Caco-2 (cell line): ENCODE measurements around the gene CBX2. TPM values are rescaled to one million over a fixed set of nuclear protein-coding genes. Genes with fewer than 3 reads are reported as not detected.
"Not testable (repeated sequence)": the region's sequence is repeated elsewhere in the genome, so short reads cannot be mapped to it uniquely, and the experiment has no call there.

ENCODE experiments used
- BruUV-seq: library from RNA; stranded (reverse); fragments of 400-500 nt; replicated peaks from 2 replicates; lab custom pipeline; 2021; lab: Mats Ljungman, UMichigan
- CTCF ChIA-PET: fragments of 300-600 bp; sonication (Branson Sonifier 250); formaldehyde crosslinking; loops from one replicate; lab custom pipeline; 2022; ENCODE audit warnings: antibody characterized with exemption; lab: Charles Lee
- POLR2A ChIA-PET: fragments of 300-600 bp; sonication (Branson Sonifier 250); formaldehyde crosslinking; loops from one replicate; lab custom pipeline; 2022; ENCODE audit warnings: antibody characterized with exemption; lab: Charles Lee
- DNase-seq, 2 experiments: peaks; one replicate each; pipeline versions ENCODE4 v3.0.0 to v3.0.0-alpha.2; 2020 to 2022
- H3K27me3 ChIP-seq: replicated peaks from 2 replicates; pipeline ENCODE4 v1.6.0; 2011; ENCODE audit warnings: low read length; ENCODE audit not compliant: control insufficient read depth, insufficient read depth
- H3K36me3 ChIP-seq: 2 replicates; pipeline ENCODE4 v1.5.1; 2011; ENCODE audit warnings: low read length; ENCODE audit not compliant: control insufficient read depth, insufficient read depth
- H3K4me1 ChIP-seq: fragments of 250-450 bp; sonication (Bioruptor Pico); 2 replicates; pipeline ENCODE4 v1.5.1; 2020; ENCODE audit warnings: mild to moderate bottlenecking
- H3K4me3 ChIP-seq: 2 replicates; pipeline ENCODE4 v1.5.1; 2011; ENCODE audit warnings: low read depth, mild to moderate bottlenecking, control low read depth, low read length
- H3K9me3 ChIP-seq: fragments of 250-450 bp; sonication (Bioruptor Pico); 2 replicates; pipeline ENCODE4 v1.5.1; 2020; ENCODE audit warnings: mild to moderate bottlenecking, moderate library complexity
- H3K27ac Mint-ChIP-seq: one replicate; pipeline ENCODE4 v1.8.0; 2022; ENCODE audit warnings: mixed read lengths; ENCODE audit not compliant: unreplicated experiment
- H3K27me3 Mint-ChIP-seq: one replicate; pipeline ENCODE4 v1.8.0; 2022; ENCODE audit warnings: mixed read lengths; ENCODE audit not compliant: insufficient read depth, unreplicated experiment
- H3K36me3 Mint-ChIP-seq: one replicate; pipeline ENCODE4 v1.8.0; 2022; ENCODE audit warnings: mild to moderate bottlenecking, mixed read lengths; ENCODE audit not compliant: insufficient read depth, unreplicated experiment
- H3K4me1 Mint-ChIP-seq: one replicate; pipeline ENCODE4 v1.8.0; 2022; ENCODE audit warnings: low read depth, mixed read lengths; ENCODE audit not compliant: unreplicated experiment
- H3K4me3 Mint-ChIP-seq: one replicate; pipeline ENCODE4 v1.8.0; 2022; ENCODE audit warnings: mild to moderate bottlenecking, moderate library complexity, mixed read lengths; ENCODE audit not compliant: unreplicated experiment
- H3K9me3 Mint-ChIP-seq: one replicate; pipeline ENCODE4 v1.8.0; 2022; ENCODE audit warnings: mixed read lengths; ENCODE audit not compliant: unreplicated experiment
- CTCF ChIP-seq, 2 experiments: fragments of 200-600 bp in 1 of 2; IDR thresholded peaks; 1 replicate in 1 of 2; 2 replicates in 1 of 2; pipeline versions ENCODE4 v1.5.1 to v1.8.0; 2011 to 2022; ENCODE audit warnings: antibody characterized with exemption in 1 of 2, control low read depth in 1 of 2, inconsistent platforms in 1 of 2, low read depth in 1 of 2, low read length in 1 of 2, mild to moderate bottlenecking in 1 of 2, moderate library complexity in 1 of 2; ENCODE audit not compliant: insufficient read depth in 1 of 2, severe bottlenecking in 1 of 2, unreplicated experiment in 1 of 2
- intact Hi-C: fragments of 100-400 bp; cut with micrococcal nuclease; formaldehyde crosslinking; loops from one replicate; pipeline ENCODE4 v1.10.0; 2022; ENCODE audit not compliant: unreplicated experiment
- total RNA-seq: library from RNA; stranded (reverse); gene quantifications from 2 replicates; pipeline ENCODE4 v1.2.3, GENCODE V29; 2022

The CBX2 gene
- total RNA-seq, 1 experiment from 2014 or later = 52.8 TPM

DNA sequence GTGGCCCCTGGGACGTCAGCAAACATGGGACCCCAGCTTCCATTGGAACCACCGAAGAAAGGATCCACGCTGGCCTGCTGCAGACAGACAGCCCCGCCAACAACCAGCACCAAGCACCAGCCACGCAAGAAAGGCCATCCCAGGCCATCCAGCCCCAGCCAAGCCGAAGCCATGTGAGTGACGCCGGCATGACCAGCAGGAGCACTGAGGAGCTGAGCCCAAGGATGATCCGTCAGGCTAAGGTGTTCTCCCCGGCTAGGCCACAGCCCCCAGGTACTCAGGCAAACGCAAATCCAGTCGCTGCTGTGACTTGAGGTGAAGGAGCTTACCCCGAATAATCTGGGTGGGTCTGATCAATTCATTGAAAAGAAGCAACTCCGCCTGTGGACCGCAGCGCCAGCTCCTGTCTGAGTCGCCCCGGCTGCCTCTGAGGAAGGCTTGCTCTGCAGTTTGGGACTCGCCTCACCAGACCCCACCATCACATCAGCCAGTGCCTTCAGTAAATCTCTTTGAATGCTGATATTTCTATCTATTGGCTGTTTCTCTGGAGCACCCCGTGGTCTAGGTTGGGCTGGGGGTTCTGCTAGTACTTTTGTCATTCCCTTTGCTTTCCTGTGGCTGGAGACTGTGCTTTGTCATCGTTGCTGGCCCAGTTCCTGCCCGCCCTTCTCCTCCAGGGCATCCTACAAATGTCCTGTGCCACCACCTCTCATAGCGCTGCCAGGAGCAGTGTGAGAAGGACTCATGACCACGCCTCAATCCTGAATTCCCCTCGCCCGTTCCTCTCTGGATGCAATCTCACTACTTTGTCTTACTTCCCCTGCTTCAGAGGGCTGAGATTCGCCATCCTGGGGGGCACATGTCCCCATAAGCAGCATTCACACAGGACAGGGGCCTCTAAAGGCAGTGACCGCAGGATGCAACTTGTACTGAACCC lies 8.1 kb upstream of the CBX2 start:
- no peak for TF ChIP-seq CTCF (IDR thresholded peaks at IDR 0.05; ENCODE audit: insufficient read depth in 1 of 2, low read depth in 1 of 2, low read length in 1 of 2, severe bottlenecking in 1 of 2, unreplicated experiment in 1 of 2)
- H3K36me3 Mint-ChIP-seq = no peaks in the 10 kb centered on the region
- intact Hi-C loops = no loop called here
- no peaks in the 10 kb centered on the region for H3K4me1 ChIP-seq
- DNase-seq = no peak
- POLR2A ChIA-PET = no interaction called here
- no TSS peak for BruUV-seq
- no peak overlapping the region for H3K4me3 Mint-ChIP-seq
- H3K9me3 Mint-ChIP-seq = no peaks in the 10 kb centered on the region
- no peaks in the 10 kb centered on the region for H3K27me3 Mint-ChIP-seq
- no peaks in the 10 kb centered on the region for H3K4me1 Mint-ChIP-seq
- no peaks in the 10 kb centered on the region for H3K9me3 ChIP-seq
- H3K36me3 ChIP-seq = no peaks in the 10 kb centered on the region
- CTCF ChIA-PET = no interaction called here
- no peak overlapping the region for H3K4me3 ChIP-seq
- H3K27ac Mint-ChIP-seq = no peak overlapping the region
- no peaks in the 10 kb centered on the region for H3K27me3 ChIP-seq

- Histone ChIP-seq H3K4me3 (no peak overlapping the region), H3K4me1 (peaks cover 5% of the 10 kb centered on the region), H3K36me3 (no peaks in the 10 kb centered on the region), H3K9me3 (no peaks in the 10 kb centered on the region), H3K27me3 (no peaks in the 10 kb centered on the region)
- no peak for TF ChIP-seq CTCF (IDR thresholded peaks at IDR 0.05; ENCODE audit: insufficient read depth in 1 of 2, low read depth in 1 of 2, low read length in 1 of 2, severe bottlenecking in 1 of 2, unreplicated experiment in 1 of 2)
- no TSS peak for BruUV-seq
- POLR2A ChIA-PET = no interaction called here
- Mint-ChIP-seq H3K27me3 (no peaks in the 10 kb centered on the region), H3K4me3 (no peak overlapping the region), H3K36me3 (no peaks in the 10 kb centered on the region), H3K9me3 (no peaks in the 10 kb centered on the region), H3K27ac (no peak overlapping the region), H3K4me1 (peaks cover 9% of the 10 kb centered on the region)
- CTCF ChIA-PET = interaction anchor here (0.6 kb wide), 1 partner anchor 66 kb away, joined by 6 read pairs; no protein-coding TSS in a partner anchor
- intact Hi-C loops = no loop called here
- no peak for DNase-seq
Observed at GRCh38 chr17:79771276-79771675, 6.7 kb upstream of the CBX2 start.

DNA sequence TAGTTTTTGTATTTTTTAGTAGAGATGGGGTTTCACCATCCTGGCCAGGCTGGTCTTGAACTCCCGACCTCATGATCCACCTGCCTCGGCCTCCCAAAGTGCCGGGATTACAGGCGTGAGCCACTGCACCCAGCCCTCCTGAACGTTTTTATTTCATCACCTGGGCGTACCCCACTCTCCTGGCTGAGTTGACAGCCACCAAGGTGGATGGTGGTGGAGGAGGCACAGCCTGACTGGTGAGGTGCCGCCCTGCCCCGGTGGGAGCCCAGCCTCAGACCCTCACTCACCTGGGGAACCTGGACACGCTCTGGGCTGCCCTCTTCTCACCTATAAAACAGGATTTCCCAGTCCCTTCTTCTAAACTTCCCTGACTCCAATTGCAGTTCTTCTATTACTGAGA lies 5.2 kb upstream of the CBX2 start:
- H3K4me3 Mint-ChIP-seq, H3K36me3 Mint-ChIP-seq, H3K27ac Mint-ChIP-seq, H3K36me3 ChIP-seq, H3K9me3 Mint-ChIP-seq, DNase-seq, BruUV-seq, H3K27me3 Mint-ChIP-seq, H3K4me3 ChIP-seq, H3K27me3 ChIP-seq, H3K9me3 ChIP-seq, CTCF ChIA-PET, POLR2A ChIA-PET, intact Hi-C loops: not testable (repeated sequence)
- peaks cover 11% of the 10 kb centered on the region for H3K4me1 ChIP-seq
- H3K4me1 Mint-ChIP-seq = peaks cover 15% of the 10 kb centered on the region
